ENCODE measurements around the gene CA10. TPM values are rescaled to one million over a fixed set of nuclear protein-coding genes. Genes with fewer than 3 reads are reported as not detected.

The CA10 gene
- total RNA-seq, 1 experiment from 2014 or later: 0.46 TPM

- Mint-ChIP-seq H3K9me3 (no peaks in the 10 kb centered on the region), H3K27ac (no peak overlapping the region), H3K4me1 (no peaks in the 10 kb centered on the region), H3K36me3 (ENCODE audit: insufficient read depth in 1 of 3, low read depth in 3 of 3) (no peaks in the 10 kb centered on the region), H3K27me3 (ENCODE audit: low read depth) (peaks cover 2% of the 10 kb centered on the region), H3K4me3 (no peak overlapping the region)
- Histone ChIP-seq H2BK5ac (ENCODE audit: insufficient read length, low read length) (no peak overlapping the region), H3T11ph (ENCODE audit: low read length) (no peak overlapping the region), H3K23ac (ENCODE audit: insufficient read length, low read depth, low read length) (no peak overlapping the region), H3K27ac (ENCODE audit: insufficient read length, low read depth, low read length) (no peak overlapping the region), H3K4ac (ENCODE audit: low read depth, low read length) (no peak overlapping the region), H3K27me3 (ENCODE audit: insufficient read depth, low read length) (no peaks in the 10 kb centered on the region), H2BK15ac (ENCODE audit: low read depth, low read length) (0 out of 2 replicates have a peak overlapping the region, but pooled peaks have one; percentile 37), H3K56ac (ENCODE audit: insufficient read length, low read depth, low read length) (no peak overlapping the region), H2BK20ac (ENCODE audit: low read depth, low read length, poor library complexity, severe bottlenecking) (no peak overlapping the region), H3K4me2 (ENCODE audit: insufficient read depth, insufficient read length, low read length) (no peak overlapping the region), H2AK5ac (ENCODE audit: insufficient read length, low read length) (no peak overlapping the region), H3K9ac (ENCODE audit: extremely low read depth, insufficient read length, low read length) (no peak overlapping the region), H3K9me3 (ENCODE audit: control insufficient read depth, low read depth, low read length) (no peaks in the 10 kb centered on the region), H4K5ac (ENCODE audit: insufficient read length, low read depth, low read length) (no peak overlapping the region), H3K79me2 (ENCODE audit: insufficient read depth, low read length) (no peaks in the 10 kb centered on the region), H3K4me1 (ENCODE audit: insufficient read depth, low read length) (no peaks in the 10 kb centered on the region), H2BK12ac (ENCODE audit: insufficient read length, low read depth, low read length) (no peak overlapping the region), H4K91ac (ENCODE audit: insufficient read length, low read depth, low read length) (no peak overlapping the region), H3K14ac (ENCODE audit: insufficient read depth, low read length) (no peak overlapping the region), H4K20me1 (ENCODE audit: control insufficient read depth, insufficient read depth, insufficient read length) (no peaks in the 10 kb centered on the region), H2AFZ (ENCODE audit: low read length) (no peak overlapping the region), H3K18ac (ENCODE audit: insufficient read length, low read depth, low read length) (no peak overlapping the region), H3K79me1 (ENCODE audit: insufficient read depth, low read depth, low read length, poor library complexity, severe bottlenecking) (no peaks in the 10 kb centered on the region), H3K23me2 (ENCODE audit: insufficient read length, low read depth, low read length, poor library complexity, severe bottlenecking) (no peaks in the 10 kb centered on the region), H2BK120ac (ENCODE audit: low read depth, low read length, poor library complexity, severe bottlenecking) (no peak overlapping the region), H4K8ac (replicated peaks; ENCODE audit: insufficient read length, low read depth, low read length) (no peak overlapping the region)
- WGBS (ENCODE audit: extremely low coverage, insufficient read length, low lambda C conversion rate): no CpG with 5 or more reads among the region's 3 CpGs
- TF ChIP-seq, protein P1, sequence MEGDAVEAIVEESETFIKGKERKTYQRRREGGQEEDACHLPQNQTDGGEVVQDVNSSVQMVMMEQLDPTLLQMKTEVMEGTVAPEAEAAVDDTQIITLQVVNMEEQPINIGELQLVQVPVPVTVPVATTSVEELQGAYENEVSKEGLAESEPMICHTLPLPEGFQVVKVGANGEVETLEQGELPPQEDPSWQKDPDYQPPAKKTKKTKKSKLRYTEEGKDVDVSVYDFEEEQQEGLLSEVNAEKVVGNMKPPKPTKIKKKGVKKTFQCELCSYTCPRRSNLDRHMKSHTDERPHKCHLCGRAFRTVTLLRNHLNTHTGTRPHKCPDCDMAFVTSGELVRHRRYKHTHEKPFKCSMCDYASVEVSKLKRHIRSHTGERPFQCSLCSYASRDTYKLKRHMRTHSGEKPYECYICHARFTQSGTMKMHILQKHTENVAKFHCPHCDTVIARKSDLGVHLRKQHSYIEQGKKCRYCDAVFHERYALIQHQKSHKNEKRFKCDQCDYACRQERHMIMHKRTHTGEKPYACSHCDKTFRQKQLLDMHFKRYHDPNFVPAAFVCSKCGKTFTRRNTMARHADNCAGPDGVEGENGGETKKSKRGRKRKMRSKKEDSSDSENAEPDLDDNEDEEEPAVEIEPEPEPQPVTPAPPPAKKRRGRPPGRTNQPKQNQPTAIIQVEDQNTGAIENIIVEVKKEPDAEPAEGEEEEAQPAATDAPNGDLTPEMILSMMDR (conservative IDR thresholded peaks at IDR 0.05): no peak
- no peak for DNase-seq
Observed at GRCh38 chr17:51848451-51848850, 310.1 kb downstream of the CA10 start.

All from H9 (cell line).